ENCODE results near the gene SAMD3. TPM values are rescaled to one million over a fixed set of nuclear protein-coding genes. Genes with fewer than 3 reads are reported as not detected.

SAMD3 gene
- total RNA-seq, 1 donor = 3.0 TPM

DNA sequence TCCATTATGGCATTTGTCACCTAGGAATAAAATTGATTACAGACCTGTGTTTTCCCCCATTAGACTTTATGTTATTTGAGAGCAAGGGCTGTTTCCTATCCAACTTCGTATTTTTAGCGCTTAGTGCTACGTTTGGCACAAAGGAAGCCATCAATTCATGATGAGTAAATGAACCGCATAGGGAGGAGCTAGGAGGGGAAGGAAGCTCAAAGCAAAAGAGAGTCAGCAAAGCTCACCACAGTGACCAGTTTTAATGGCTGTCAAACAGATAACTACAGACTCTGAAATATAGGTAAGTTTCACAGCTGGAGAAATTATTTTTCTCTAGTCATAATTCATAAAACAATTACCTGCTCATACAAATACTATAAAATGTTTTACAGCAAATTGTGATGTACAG is 6.9 kb upstream of the SAMD3 start:
- TF ChIP-seq, protein P1, sequence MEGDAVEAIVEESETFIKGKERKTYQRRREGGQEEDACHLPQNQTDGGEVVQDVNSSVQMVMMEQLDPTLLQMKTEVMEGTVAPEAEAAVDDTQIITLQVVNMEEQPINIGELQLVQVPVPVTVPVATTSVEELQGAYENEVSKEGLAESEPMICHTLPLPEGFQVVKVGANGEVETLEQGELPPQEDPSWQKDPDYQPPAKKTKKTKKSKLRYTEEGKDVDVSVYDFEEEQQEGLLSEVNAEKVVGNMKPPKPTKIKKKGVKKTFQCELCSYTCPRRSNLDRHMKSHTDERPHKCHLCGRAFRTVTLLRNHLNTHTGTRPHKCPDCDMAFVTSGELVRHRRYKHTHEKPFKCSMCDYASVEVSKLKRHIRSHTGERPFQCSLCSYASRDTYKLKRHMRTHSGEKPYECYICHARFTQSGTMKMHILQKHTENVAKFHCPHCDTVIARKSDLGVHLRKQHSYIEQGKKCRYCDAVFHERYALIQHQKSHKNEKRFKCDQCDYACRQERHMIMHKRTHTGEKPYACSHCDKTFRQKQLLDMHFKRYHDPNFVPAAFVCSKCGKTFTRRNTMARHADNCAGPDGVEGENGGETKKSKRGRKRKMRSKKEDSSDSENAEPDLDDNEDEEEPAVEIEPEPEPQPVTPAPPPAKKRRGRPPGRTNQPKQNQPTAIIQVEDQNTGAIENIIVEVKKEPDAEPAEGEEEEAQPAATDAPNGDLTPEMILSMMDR (IDR thresholded peaks at IDR 0.05; ENCODE audit: insufficient read depth, low read depth, low read length) = no peak
- no peak for DNase-seq (ENCODE audit: low read depth)

DNA sequence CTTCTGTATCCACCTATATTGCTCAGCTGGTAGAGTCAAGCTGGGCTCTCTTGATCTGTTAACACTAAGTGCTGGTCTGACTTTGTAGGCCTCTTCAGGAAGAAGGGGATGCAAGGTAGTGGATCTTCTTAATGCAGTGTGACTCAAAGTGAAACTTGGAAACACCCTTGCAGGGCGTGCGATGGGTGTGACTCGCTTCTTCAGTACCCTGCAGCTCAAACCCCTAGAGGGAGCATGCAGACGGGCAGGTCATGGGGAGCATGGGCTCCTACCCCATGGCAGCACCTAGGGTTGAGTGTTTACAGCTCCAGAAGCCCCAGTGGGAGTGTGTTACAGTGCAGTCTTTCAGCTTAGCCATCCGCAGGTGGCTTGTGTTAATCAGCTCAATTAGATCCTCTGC is 757 bp upstream of the SAMD3 start:
- TF ChIP-seq, protein P1 (IDR thresholded peaks at IDR 0.05; ENCODE audit: insufficient read depth, low read depth, low read length) = no peak
- DNase-seq (ENCODE audit: low read depth) = no peak

More for the DNA sequence above, 6.9 kb upstream of the SAMD3 start:
- no peak overlapping the region for H3K4me3 ChIP-seq (ENCODE audit: low read depth, low read length)

DNA sequence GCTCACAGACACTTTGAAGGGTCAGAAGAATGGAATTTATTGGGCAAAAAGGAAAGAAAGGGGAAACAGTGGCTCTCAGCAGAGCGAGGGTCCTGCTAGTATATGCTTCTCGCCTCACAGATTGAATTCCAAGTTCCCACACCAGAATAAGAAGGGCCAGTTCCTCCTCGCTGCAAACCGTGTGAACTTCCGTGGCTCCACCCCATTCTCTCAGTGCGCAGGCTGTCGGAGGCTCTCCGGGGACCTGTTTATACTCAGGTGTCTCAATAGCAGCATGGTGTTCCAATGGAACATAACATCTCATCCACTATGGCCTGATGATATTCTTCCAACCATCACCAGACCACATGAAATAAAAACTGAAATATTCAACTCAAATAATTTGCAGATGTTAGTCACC is 4.6 kb downstream of the SAMD3 start:
- TF ChIP-seq, protein P1 (IDR thresholded peaks at IDR 0.05; ENCODE audit: insufficient read depth, low read depth, low read length) = no peak
- H3K4me3 ChIP-seq (ENCODE audit: low read depth, low read length) = no peak overlapping the region
- no peak for DNase-seq (ENCODE audit: low read depth)

More for the DNA sequence above, 757 bp upstream of the SAMD3 start:
- H3K4me3 ChIP-seq (ENCODE audit: low read depth, low read length) = no peak overlapping the region

DNA sequence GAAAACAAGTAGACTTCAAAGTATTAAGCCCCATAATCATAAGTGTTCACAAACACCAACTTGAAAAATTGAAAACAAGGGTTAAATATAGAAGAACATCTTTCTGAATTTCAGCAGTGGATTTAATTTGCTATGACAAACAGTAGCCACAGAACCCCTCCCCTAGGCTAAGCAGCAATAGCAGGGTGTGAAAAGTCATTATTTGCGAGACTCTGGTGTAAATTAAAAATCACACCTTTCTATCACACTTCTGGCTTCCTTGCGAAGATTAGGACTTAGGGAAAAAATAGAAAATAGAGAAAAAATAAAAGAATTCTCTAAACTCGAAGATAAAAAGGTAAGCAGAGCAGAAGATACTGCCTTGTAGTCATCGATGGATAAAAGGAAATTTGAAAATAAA is 6.1 kb downstream of the SAMD3 start:
- no peak overlapping the region for H3K4me3 ChIP-seq (ENCODE audit: low read depth, low read length)
- DNase-seq (ENCODE audit: low read depth) = no peak
- TF ChIP-seq, protein P1 (IDR thresholded peaks at IDR 0.05; ENCODE audit: insufficient read depth, low read depth, low read length) = no peak

DNA sequence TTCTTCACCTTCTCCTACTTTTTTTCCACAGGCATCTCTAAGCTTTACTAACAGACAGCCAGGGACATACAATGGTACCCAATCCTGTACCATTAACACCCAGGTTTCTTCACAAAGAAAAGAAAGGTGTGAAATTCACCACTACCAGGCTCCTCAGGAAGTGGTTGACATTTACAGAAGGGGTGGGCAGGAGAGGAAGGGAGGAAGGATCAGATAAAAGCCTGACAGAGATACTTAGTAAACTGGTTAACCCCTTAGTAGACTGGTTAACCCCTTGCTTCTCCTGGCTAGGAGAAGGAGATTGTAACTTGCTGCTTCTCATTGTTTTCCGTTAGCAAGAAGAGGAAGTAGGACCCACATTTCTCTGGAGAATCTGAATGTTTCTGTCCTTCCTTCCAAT is 7.2 kb downstream of the SAMD3 start:
- no peak overlapping the region for H3K4me3 ChIP-seq (ENCODE audit: low read depth, low read length)
- DNase-seq (ENCODE audit: low read depth) = no peak
- TF ChIP-seq, protein P1 (IDR thresholded peaks at IDR 0.05; ENCODE audit: insufficient read depth, low read depth, low read length) = no peak

DNA sequence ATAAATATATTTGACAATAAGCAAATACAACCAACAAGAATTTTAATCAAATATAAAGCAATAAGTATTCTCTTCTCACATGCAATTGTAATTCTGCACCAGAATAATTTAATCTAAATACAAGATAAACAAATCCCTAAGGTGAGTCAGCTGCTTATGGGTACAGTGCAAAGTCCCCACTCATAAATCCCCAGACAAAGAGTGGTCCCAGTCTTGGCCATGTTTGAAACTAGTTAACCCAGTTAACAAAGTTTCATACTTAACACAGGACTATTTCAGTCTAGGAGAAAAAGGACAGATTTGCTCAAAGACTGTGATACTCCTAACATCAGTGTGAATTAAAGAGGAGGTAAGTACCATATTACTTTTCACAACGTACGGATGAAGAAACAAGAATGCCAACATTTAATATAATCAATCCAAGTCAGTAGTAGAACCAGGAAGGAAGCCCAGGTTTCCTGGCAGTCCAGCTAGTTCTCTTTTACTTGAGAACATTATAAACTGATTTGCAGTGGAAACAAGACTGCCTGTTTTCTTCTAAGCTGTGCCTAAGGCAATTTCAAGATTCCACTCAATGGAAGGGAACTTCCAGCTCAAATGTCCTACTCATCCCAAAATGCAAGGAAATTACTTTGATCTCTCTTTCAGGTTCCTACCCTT is 10.4 kb downstream of the SAMD3 start:
- H3K4me3 ChIP-seq (ENCODE audit: low read depth, low read length) = no peak overlapping the region
- TF ChIP-seq, protein P1 (IDR thresholded peaks at IDR 0.05; ENCODE audit: insufficient read depth, low read depth, low read length) = no peak
- DNase-seq (ENCODE audit: low read depth) = no peak

DNA sequence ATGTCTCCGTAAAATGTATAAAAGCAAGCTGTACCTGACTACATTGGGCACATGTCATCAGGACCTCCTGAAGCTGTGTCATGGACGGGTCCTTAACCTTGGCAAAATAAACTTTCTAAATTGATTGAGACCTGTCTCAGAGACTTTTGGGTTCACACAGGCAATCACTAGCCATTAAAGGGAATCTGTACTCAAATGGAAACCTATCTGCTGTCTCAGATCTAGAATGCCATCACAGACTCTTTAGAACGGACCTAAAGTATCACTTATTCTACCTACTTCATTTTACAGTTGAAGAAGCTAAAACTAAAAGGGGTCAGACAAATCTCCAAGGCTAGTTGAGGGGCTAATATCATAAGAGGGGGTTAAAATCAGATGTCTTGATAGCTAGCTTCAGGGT is 11.1 kb downstream of the SAMD3 start:
- no peak overlapping the region for H3K4me3 ChIP-seq (ENCODE audit: low read depth, low read length)
- DNase-seq (ENCODE audit: low read depth) = no peak
- TF ChIP-seq, protein P1 (IDR thresholded peaks at IDR 0.05; ENCODE audit: insufficient read depth, low read depth, low read length) = no peak
